GM12878 (cell line): Measurements from ENCODE around the gene MYL12A.

Experiments
- EZH2 ChIP-seq: IDR thresholded peaks from 2 replicates; pipeline ENCODE4 v1.6.1; 2012; ENCODE audit warnings: low read depth, mild to moderate bottlenecking, control low read depth, inconsistent platforms, low read length, borderline replicate concordance; ENCODE audit not compliant: control insufficient read depth
- HDAC6 ChIP-seq: fragments of 200-600 bp; sonication (generic); IDR thresholded peaks from one replicate; pipeline ENCODE4 v1.8.0; 2017; ENCODE audit warnings: antibody characterized with exemption; ENCODE audit not compliant: unreplicated experiment
- LARP7 ChIP-seq: fragments of 450-650 bp; IDR thresholded peaks from 2 replicates; pipeline ENCODE4 v1.6.1; 2017; ENCODE audit warnings: mild to moderate bottlenecking
- STAT1 ChIP-seq: fragments of 450-650 bp; conservative IDR thresholded peaks from 2 replicates; pipeline ENCODE4 v1.6.1; 2014; ENCODE audit warnings: antibody characterized with exemption, mild to moderate bottlenecking
- TF ChIP-seq, protein P1 (sequence below), 3 experiments: IDR thresholded peaks in 2 of 3; conservative IDR thresholded peaks in 1 of 3; 2 replicates each; pipeline ENCODE4 v1.5.1; 2011; ENCODE audit warnings: low read depth in 3 of 3, low read length in 3 of 3, mild to moderate bottlenecking in 3 of 3, control low read depth in 2 of 3, moderate library complexity in 2 of 3, inconsistent platforms in 1 of 3, mixed read lengths in 1 of 3; ENCODE audit not compliant: control insufficient read depth in 2 of 3, insufficient read depth in 1 of 3; ENCODE audit errors: extremely low read depth in 1 of 3

DNA sequence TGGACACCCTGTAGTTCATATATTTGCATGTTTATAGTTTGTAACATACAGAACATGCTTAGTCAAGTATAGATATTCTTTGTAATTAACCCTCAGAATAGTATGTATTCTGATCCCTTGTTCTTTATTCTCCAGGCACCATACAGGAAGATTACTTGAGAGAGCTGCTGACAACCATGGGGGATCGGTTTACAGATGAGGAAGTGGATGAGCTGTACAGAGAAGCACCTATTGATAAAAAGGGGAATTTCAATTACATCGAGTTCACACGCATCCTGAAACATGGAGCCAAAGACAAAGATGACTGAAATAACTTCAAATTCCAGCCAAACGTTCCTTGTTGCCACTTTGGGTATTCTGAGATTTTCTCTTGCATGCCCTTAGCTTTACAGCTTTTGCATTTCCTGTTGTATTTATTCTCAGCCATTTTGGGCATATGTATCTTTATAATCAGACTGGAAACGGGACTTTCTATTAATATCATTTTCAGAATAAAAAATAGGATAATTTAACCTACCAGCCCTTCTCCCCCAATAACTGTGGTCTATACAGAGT, 8.1 kb downstream of the MYL12A start:
- no peak for TF ChIP-seq EZH2
- no peak for TF ChIP-seq HDAC6
- TF ChIP-seq STAT1 = no peak
- no peak for TF ChIP-seq LARP7
- TF ChIP-seq, protein P1, sequence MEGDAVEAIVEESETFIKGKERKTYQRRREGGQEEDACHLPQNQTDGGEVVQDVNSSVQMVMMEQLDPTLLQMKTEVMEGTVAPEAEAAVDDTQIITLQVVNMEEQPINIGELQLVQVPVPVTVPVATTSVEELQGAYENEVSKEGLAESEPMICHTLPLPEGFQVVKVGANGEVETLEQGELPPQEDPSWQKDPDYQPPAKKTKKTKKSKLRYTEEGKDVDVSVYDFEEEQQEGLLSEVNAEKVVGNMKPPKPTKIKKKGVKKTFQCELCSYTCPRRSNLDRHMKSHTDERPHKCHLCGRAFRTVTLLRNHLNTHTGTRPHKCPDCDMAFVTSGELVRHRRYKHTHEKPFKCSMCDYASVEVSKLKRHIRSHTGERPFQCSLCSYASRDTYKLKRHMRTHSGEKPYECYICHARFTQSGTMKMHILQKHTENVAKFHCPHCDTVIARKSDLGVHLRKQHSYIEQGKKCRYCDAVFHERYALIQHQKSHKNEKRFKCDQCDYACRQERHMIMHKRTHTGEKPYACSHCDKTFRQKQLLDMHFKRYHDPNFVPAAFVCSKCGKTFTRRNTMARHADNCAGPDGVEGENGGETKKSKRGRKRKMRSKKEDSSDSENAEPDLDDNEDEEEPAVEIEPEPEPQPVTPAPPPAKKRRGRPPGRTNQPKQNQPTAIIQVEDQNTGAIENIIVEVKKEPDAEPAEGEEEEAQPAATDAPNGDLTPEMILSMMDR (IDR thresholded peaks at IDR 0.05 in 2 of 3, conservative IDR thresholded peaks at IDR 0.05 in 1 of 3; ENCODE audit: control insufficient read depth in 2 of 3, extremely low read depth in 1 of 3, insufficient read depth in 1 of 3, low read depth in 3 of 3, low read length in 3 of 3) = no peak
